Kidney epithelial cell (primary cell): ENCODE data around the gene OCA2. TPM values are rescaled to one million over a fixed set of nuclear protein-coding genes. Genes with fewer than 3 reads are reported as not detected.

Source experiments
- DNase-seq: peaks from one replicate; pipeline ENCODE4 v3.0.0-alpha.2; 2010; ENCODE audit warnings: low read depth
- H3K27me3 ChIP-seq: 2 replicates; pipeline ENCODE4 v1.6.0; 2011; ENCODE audit warnings: low read length; ENCODE audit not compliant: control insufficient read depth, insufficient read depth
- H3K36me3 ChIP-seq: 2 replicates; pipeline ENCODE4 v1.5.1; 2011; ENCODE audit warnings: low read length; ENCODE audit not compliant: control insufficient read depth, insufficient read depth
- H3K4me3 ChIP-seq: 2 replicates; pipeline ENCODE4 v1.5.1; 2011; ENCODE audit warnings: low read depth, mild to moderate bottlenecking, control low read depth, low read length
- total RNA-seq: library from RNA; depleted of rRNA; stranded (reverse); fragments of >200 nt; gene quantifications from 2 replicates; pipeline ENCODE4 v1.2.3, GENCODE V29; 2015
- TF ChIP-seq, protein P1 (sequence below): IDR thresholded peaks from 2 replicates; pipeline ENCODE4 v1.5.1; 2011; ENCODE audit warnings: mild to moderate bottlenecking, moderate library complexity, low read length, control low read depth, inconsistent platforms; ENCODE audit not compliant: insufficient read depth, poor library complexity, severe bottlenecking

Gene OCA2
- total RNA-seq, 1 donor from 2014 or later: 0.29 TPM

DNA sequence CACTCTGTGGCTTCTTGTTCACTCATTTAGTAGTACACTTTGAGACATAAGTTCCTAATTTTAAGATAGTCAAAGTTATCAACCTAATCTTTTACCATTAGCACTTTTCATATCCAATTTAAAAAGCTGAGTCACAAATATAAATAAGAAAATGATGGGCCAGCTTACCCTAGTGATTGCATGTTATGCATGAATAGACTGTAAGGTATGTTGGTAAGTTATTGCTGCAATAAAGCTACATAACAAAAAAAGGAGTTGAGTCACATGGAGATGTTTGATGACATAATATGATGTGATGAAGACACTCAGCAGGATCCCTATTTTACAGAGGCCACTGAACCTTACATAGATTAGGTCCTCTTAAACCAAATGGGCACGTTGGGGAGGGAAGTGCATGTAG lies 161.3 kb downstream of the OCA2 start:
- TF ChIP-seq, protein P1, sequence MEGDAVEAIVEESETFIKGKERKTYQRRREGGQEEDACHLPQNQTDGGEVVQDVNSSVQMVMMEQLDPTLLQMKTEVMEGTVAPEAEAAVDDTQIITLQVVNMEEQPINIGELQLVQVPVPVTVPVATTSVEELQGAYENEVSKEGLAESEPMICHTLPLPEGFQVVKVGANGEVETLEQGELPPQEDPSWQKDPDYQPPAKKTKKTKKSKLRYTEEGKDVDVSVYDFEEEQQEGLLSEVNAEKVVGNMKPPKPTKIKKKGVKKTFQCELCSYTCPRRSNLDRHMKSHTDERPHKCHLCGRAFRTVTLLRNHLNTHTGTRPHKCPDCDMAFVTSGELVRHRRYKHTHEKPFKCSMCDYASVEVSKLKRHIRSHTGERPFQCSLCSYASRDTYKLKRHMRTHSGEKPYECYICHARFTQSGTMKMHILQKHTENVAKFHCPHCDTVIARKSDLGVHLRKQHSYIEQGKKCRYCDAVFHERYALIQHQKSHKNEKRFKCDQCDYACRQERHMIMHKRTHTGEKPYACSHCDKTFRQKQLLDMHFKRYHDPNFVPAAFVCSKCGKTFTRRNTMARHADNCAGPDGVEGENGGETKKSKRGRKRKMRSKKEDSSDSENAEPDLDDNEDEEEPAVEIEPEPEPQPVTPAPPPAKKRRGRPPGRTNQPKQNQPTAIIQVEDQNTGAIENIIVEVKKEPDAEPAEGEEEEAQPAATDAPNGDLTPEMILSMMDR: no peak
- Histone ChIP-seq H3K27me3 (no peaks in the 10 kb centered on the region), H3K36me3 (no peaks in the 10 kb centered on the region), H3K4me3 (no peak overlapping the region)
- DNase-seq: no peak

DNA sequence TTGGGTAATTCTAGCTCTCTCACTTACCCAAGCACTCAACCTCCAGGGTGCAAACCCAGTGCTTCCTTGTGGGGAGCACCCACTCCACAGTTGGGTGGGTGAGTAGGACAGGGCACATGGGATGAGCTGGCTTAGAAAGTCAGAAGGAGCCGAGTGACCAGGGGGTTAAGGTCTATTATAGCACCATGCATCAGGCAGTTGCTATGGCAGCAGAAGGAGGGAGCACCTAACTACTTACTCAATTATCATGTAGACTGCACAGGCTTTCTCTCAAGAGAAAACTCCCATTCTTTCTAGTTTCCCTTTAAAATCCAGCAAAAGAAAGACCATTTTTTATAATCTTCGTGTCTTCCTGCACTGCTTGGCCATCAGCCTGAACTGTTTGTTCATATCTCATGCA lies 163.0 kb downstream of the OCA2 start:
- TF ChIP-seq, protein P1: no peak
- Histone ChIP-seq H3K36me3 (no peaks in the 10 kb centered on the region), H3K4me3 (no peak overlapping the region), H3K27me3 (no peaks in the 10 kb centered on the region)
- no peak for DNase-seq

DNA sequence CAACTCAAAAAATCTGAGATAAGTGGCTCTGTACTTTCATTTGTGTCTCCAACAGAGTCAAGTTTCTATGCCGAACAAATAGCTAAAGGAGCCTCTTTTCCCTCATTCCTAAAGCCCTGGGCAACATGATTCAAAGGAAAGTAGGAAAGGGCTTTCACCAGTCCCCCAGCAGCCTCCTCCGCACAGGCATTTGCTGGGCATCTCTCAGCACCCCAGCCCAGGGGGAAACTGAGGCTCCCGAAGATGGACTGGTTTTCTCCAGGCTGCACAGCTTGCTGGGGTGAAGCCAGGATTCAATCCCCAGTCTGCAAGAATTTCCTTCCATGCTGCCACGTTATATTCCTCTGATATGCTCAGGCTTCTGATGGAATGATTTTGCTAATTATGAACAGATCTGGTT lies 163.8 kb downstream of the OCA2 start:
- Histone ChIP-seq H3K4me3 (no peak overlapping the region), H3K27me3 (no peaks in the 10 kb centered on the region), H3K36me3 (no peaks in the 10 kb centered on the region)
- TF ChIP-seq, protein P1: no peak
- no peak for DNase-seq

DNA sequence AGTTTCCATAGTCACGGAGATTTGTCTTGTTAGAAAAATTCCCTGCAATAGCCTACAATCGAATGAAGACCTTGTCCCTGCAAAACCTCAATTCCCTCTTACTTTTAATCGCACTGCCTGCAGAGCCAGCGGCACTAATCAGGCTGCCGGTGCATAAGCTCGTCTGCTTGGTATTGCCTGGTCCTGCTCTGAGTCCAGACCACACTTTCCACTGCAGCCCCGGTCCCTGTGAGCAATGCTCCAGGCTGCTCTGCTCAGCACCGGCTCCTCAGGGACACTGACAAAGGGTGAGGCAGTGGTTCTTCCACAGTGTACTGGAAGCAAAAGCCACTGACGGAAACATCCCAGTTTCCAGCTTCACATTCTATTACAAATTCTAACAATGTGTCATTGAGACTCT lies 164.3 kb downstream of the OCA2 start:
- Histone ChIP-seq H3K4me3 (no peak overlapping the region), H3K36me3 (no peaks in the 10 kb centered on the region), H3K27me3 (no peaks in the 10 kb centered on the region)
- no peak for DNase-seq
- TF ChIP-seq, protein P1: no peak

DNA sequence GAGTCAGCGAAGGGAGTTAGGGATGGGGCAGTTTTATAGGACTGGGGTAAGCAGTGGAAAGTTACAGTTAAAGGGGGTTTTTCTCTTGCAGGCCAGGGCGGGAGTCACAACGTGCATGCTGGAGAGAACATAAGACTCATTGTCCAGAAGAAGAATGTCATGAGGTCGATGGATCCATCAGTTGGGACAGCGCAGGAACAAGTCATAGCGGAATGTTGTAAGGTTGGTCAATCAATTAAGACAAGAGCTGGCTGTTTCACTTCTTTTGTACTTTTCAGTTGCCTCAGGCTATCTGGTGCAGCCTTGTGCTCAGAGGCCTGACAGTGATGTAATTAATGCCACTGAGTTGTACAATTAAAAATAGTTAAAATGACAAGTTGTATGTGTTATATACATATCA lies 165.6 kb downstream of the OCA2 start:
- no peak for DNase-seq
- TF ChIP-seq, protein P1: no peak
- Histone ChIP-seq H3K36me3 (no peaks in the 10 kb centered on the region), H3K4me3 (no peak overlapping the region), H3K27me3 (no peaks in the 10 kb centered on the region)

DNA sequence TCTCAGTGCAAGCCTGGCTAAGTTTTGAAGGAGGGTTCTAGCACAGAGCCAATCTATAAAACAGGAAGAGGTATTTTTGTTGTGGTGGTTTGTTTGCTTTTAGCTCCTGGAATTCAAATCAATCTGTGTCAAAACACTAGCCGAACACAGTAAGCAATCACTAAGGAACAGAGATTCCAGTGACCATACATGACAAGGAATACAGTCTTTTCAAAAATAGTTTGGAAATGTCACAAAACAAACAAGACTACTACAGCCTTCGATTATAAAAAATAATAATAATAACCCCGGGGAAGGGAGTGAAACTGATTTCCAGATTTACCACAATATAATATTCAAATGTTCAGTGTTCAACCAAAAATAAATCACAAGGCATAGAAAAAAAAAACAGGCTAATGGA lies 166.5 kb downstream of the OCA2 start:
- TF ChIP-seq, protein P1: no peak
- no peaks in the 10 kb centered on the region for H3K36me3 ChIP-seq
- H3K4me3 ChIP-seq: no peak overlapping the region
- DNase-seq: no peak
- H3K27me3 ChIP-seq: no peaks in the 10 kb centered on the region
